ENCODE data around the gene RUFY3.
"Not testable (repeated sequence)": the region's sequence is repeated elsewhere in the genome, so short reads cannot be mapped to it uniquely, and the experiment has no call there.

Gene RUFY3

GRCh38 chr4:70705183-70706043, 16.4 kb upstream of the RUFY3 start:
- in situ Hi-C loops (cut with MboI; ENCODE audit: low sequenced_read_pairs), result no loop called here

GRCh38 chr4:70706044-70706461, 15.7 kb upstream of the RUFY3 start:
- in situ Hi-C loops (cut with MboI; ENCODE audit: low sequenced_read_pairs), result no loop called here

- in situ Hi-C loops (cut with MboI; ENCODE audit: low sequenced_read_pairs), result no loop called here
These were observed 15.2 kb upstream of the RUFY3 start for GRCh38 chr4:70706516-70706915.

GRCh38 chr4:70709611-70710205, 12.1 kb upstream of the RUFY3 start:
- in situ Hi-C loops (cut with MboI; ENCODE audit: low sequenced_read_pairs), result no loop called here

GRCh38 chr4:70711599-70711998, 10.2 kb upstream of the RUFY3 start:
- in situ Hi-C loops (cut with MboI; ENCODE audit: low sequenced_read_pairs), result no loop called here

- in situ Hi-C loops (cut with MboI; ENCODE audit: low sequenced_read_pairs), result no loop called here
These were observed 9.6 kb upstream of the RUFY3 start for GRCh38 chr4:70712150-70712549.

- in situ Hi-C loops (cut with MboI; ENCODE audit: low sequenced_read_pairs), result no loop called here
These were observed 8.9 kb upstream of the RUFY3 start for GRCh38 chr4:70712604-70713452.

- in situ Hi-C loops (cut with MboI; ENCODE audit: low sequenced_read_pairs), result no loop called here
These were observed 8.2 kb upstream of the RUFY3 start for GRCh38 chr4:70713453-70714078.

GRCh38 chr4:70714079-70714887, 7.5 kb upstream of the RUFY3 start:
- in situ Hi-C loops (cut with MboI; ENCODE audit: low sequenced_read_pairs), result no loop called here

- in situ Hi-C loops (cut with MboI; ENCODE audit: low sequenced_read_pairs), result no loop called here
These were observed 6.7 kb upstream of the RUFY3 start for GRCh38 chr4:70715097-70715496.

GRCh38 chr4:70718811-70719604, 2.8 kb upstream of the RUFY3 start:
- in situ Hi-C loops (cut with MboI; ENCODE audit: low sequenced_read_pairs), result no loop called here

- in situ Hi-C loops (cut with MboI; ENCODE audit: low sequenced_read_pairs), result no loop called here
These were observed 531 bp downstream of the RUFY3 start for GRCh38 chr4:70722199-70722791.

- in situ Hi-C loops (cut with MboI; ENCODE audit: low sequenced_read_pairs), result no loop called here
These were observed 2.7 kb downstream of the RUFY3 start for GRCh38 chr4:70724463-70724862.

GRCh38 chr4:70725633-70726032, 3.9 kb downstream of the RUFY3 start:
- in situ Hi-C loops (cut with MboI; ENCODE audit: low sequenced_read_pairs), result no loop called here

GRCh38 chr4:70726515-70726914, 4.8 kb downstream of the RUFY3 start:
- in situ Hi-C loops (cut with MboI; ENCODE audit: low sequenced_read_pairs), result not testable (repeated sequence)

- in situ Hi-C loops (cut with MboI; ENCODE audit: low sequenced_read_pairs), result no loop called here
These were observed 6.3 kb downstream of the RUFY3 start for GRCh38 chr4:70728091-70728490.

- in situ Hi-C loops (cut with MboI; ENCODE audit: low sequenced_read_pairs), result not testable (repeated sequence)
These were observed 11.1 kb downstream of the RUFY3 start for GRCh38 chr4:70732878-70733277.

GRCh38 chr4:70734168-70734954, 12.6 kb downstream of the RUFY3 start:
- in situ Hi-C loops (cut with MboI; ENCODE audit: low sequenced_read_pairs), result no loop called here
